B cell (primary cell): ENCODE data around the gene ZMYM4. TPM values are rescaled to one million over a fixed set of nuclear protein-coding genes. Genes with fewer than 3 reads are reported as not detected.

Experiments used
- ATAC-seq: fragments of 200-7000 bp; cut with Tn5 transposase; one replicate; pipeline ENCODE4 v1.10.0; 2021; ENCODE audit warnings: low read depth, mild to moderate bottlenecking, moderate number of reproducible peaks, moderate library complexity
- CTCF ChIA-PET: fragments of 350-600 bp; sonication (Branson Sonifier 250); formaldehyde crosslinking; loops from one replicate; lab custom pipeline; 2021; ENCODE audit warnings: antibody characterized with exemption, inconsistent platforms; lab: Charles Lee
- POLR2A ChIA-PET: fragments of 350-600 bp; sonication (Branson Sonifier 250); formaldehyde crosslinking; loops from one replicate; lab custom pipeline; 2021; ENCODE audit warnings: antibody characterized with exemption; lab: Charles Lee
- DNase-seq: peaks from one replicate; pipeline ENCODE4 v3.0.0; 2013
- H2AFZ ChIP-seq: 2 replicates; pipeline ENCODE4 v1.6.1; 2012; ENCODE audit warnings: mild to moderate bottlenecking, low read depth, low read length; ENCODE audit not compliant: insufficient read depth, poor library complexity, severe bottlenecking
- H3K27ac ChIP-seq, 2 donors: 1 replicate in 1 of 2; 2 replicates in 1 of 2; pipeline ENCODE4 v1.5.1; 2012 to 2013; ENCODE audit warnings: low read length in 2 of 2, mild to moderate bottlenecking in 2 of 2, moderate library complexity in 1 of 2
- H3K27me3 ChIP-seq, 4 experiments: fragments of 200-600 bp in 1 of 4; sonication (generic) in 1 of 4; replicated peaks in 1 of 4; 1 replicate in 2 of 4; 2 replicates in 2 of 4; pipeline versions ENCODE4 v1.6.1 to v1.7.0; 2013 to 2016; ENCODE audit warnings: low read length in 3 of 4, mild to moderate bottlenecking in 2 of 4, mixed read lengths in 1 of 4, moderate library complexity in 1 of 4; ENCODE audit not compliant: insufficient read depth in 4 of 4, control insufficient read depth in 3 of 4; ENCODE audit errors: control extremely low read depth in 1 of 4
- H3K36me3 ChIP-seq, 2 experiments: replicated peaks in 1 of 2; 1 replicate in 1 of 2; 2 replicates in 1 of 2; pipeline versions ENCODE4 v1.6.1 to v1.7.1; 2013; ENCODE audit warnings: low read length in 1 of 2; ENCODE audit not compliant: insufficient read depth in 2 of 2, control insufficient read depth in 1 of 2; ENCODE audit errors: control extremely low read depth in 1 of 2, extremely low read depth in 1 of 2
- H3K4me1 ChIP-seq, 2 donors: fragments of 200-600 bp in 1 of 2; sonication (generic) in 1 of 2; 1 replicate in 1 of 2; 2 replicates in 1 of 2; pipeline versions ENCODE4 v1.5.1 to v1.6.1; 2013 to 2017; ENCODE audit warnings: low read length in 2 of 2; ENCODE audit not compliant: control insufficient read depth in 2 of 2, insufficient read depth in 2 of 2
- H3K4me2 ChIP-seq: replicated peaks from 2 replicates; pipeline ENCODE3; 2012; ENCODE audit warnings: mild to moderate bottlenecking, low read depth, low read length; ENCODE audit not compliant: poor library complexity, severe bottlenecking
- H3K4me3 ChIP-seq, 5 experiments: fragments of 200-600 bp in 1 of 5; sonication (generic) in 1 of 5; 1 replicate in 3 of 5; 2 replicates in 2 of 5; pipeline versions ENCODE4 v1.5.1 to v1.7.0; 2011 to 2016; ENCODE audit warnings: low read length in 4 of 5, mild to moderate bottlenecking in 4 of 5, low read depth in 2 of 5, control low read depth in 1 of 5, moderate library complexity in 1 of 5; ENCODE audit not compliant: insufficient read depth in 1 of 5; ENCODE audit errors: control extremely low read depth in 1 of 5, extremely low read depth in 1 of 5
- H3K79me2 ChIP-seq: fragments of 200-600 bp; sonication (generic); one replicate; pipeline ENCODE4 v1.6.0; 2016; ENCODE audit warnings: low read length; ENCODE audit not compliant: control insufficient read depth, insufficient read depth
- H3K9ac ChIP-seq: fragments of 200-600 bp; sonication (generic); 2 replicates; pipeline ENCODE4 v1.6.1; 2017; ENCODE audit warnings: mild to moderate bottlenecking, low read length, moderate library complexity
- H3K9me3 ChIP-seq, 3 donors: one replicate each; pipeline versions ENCODE4 v1.6.1 to v1.7.1; 2013; ENCODE audit warnings: low read length in 2 of 3; ENCODE audit not compliant: control insufficient read depth in 2 of 3, insufficient read depth in 1 of 3; ENCODE audit errors: control extremely low read depth in 1 of 3
- H4K20me1 ChIP-seq: 2 replicates; pipeline ENCODE4 v1.6.0; 2012; ENCODE audit warnings: mild to moderate bottlenecking, low read length; ENCODE audit not compliant: insufficient read depth, control insufficient read depth, poor library complexity, severe bottlenecking
- H3K27ac Mint-ChIP-seq: one replicate; pipeline ENCODE4 v1.8.0; 2021; ENCODE audit warnings: mixed read lengths
- H3K27me3 Mint-ChIP-seq: one replicate; pipeline ENCODE4 v1.8.0; 2021; ENCODE audit warnings: mixed read lengths
- H3K4me1 Mint-ChIP-seq: one replicate; pipeline ENCODE4 v1.8.0; 2021; ENCODE audit warnings: mixed read lengths
- H3K4me3 Mint-ChIP-seq: one replicate; pipeline ENCODE4 v1.8.0; 2021; ENCODE audit warnings: mixed read lengths
- H3K9me3 Mint-ChIP-seq: one replicate; pipeline ENCODE4 v1.8.0; 2022; ENCODE audit warnings: mixed read lengths; ENCODE audit not compliant: insufficient read depth
- CTCF ChIP-seq: fragments of 200-600 bp; IDR thresholded peaks from one replicate; pipeline ENCODE4 v1.8.0; 2022; ENCODE audit warnings: antibody characterized with exemption, mild to moderate bottlenecking
- EZH2 ChIP-seq: IDR thresholded peaks from 2 replicates; pipeline ENCODE4 v1.6.1; 2012; ENCODE audit warnings: borderline replicate concordance, low read depth, mild to moderate bottlenecking, moderate library complexity, low read length; ENCODE audit not compliant: insufficient read depth, poor library complexity, severe bottlenecking
- WGBS: methylation state at CpG from one replicate; pipeline ENCODE4 v1.1.5; 2013; ENCODE audit warnings: missing lambda C conversion rate; ENCODE audit not compliant: insufficient coverage; 5-methylcytosine and 5-hydroxymethylcytosine counted together
- intact Hi-C: fragments of 100-400 bp; cut with micrococcal nuclease; formaldehyde crosslinking; loops from one replicate; pipeline ENCODE4 v1.10.0; 2022
- polyA plus RNA-seq: library from polyadenylated mRNA; depleted of rRNA; stranded (reverse); fragments of >200 nt; gene quantifications from 2 replicates; pipeline ENCODE4 v1.2.3, GENCODE V29; 2012
- total RNA-seq, 2 donors: library from RNA; stranded (reverse); fragments of 120-200 nt in 1 of 2; gene quantifications; 1 replicate in 1 of 2; 2 replicates in 1 of 2; pipeline versions ENCODE4 v1.2.3 to v1.2.4, GENCODE V29; 2013 to 2022

Gene ZMYM4
- total and polyA plus RNA-seq, 2 donors (not counting 1 experiment from before 2014, with no cell fraction given), result 7.2 to 45.2 TPM

- ChIA-PET CTCF (interaction anchor here (0.6 to 3.0 kb wide), 2 partner anchors 9 to 279 kb away, joined by 4 to 12 read pairs; no protein-coding TSS in a partner anchor), POLR2A (no interaction called here)
- ATAC-seq (no peak), DNase-seq (no peak)
- Mint-ChIP-seq H3K4me3 (no peak overlapping the region), H3K27ac (no peak overlapping the region), H3K27me3 (no peaks in the 10 kb centered on the region), H3K4me1 (no peaks in the 10 kb centered on the region), H3K9me3 (no peaks in the 10 kb centered on the region)
- TF ChIP-seq EZH2 (no peak), CTCF (no peak)
- no peaks in the 10 kb centered on the region for H3K4me1 ChIP-seq
- no peaks in the 10 kb centered on the region for H4K20me1 ChIP-seq
- peaks cover 7 to 90% of the 10 kb centered on the region in 2 experiments for H3K36me3 ChIP-seq
- no peaks in the 10 kb centered on the region for H3K9me3 ChIP-seq
- intact Hi-C loops, result no loop called here
- H3K4me3 ChIP-seq, result no peak overlapping the region
- H3K4me2 ChIP-seq, result no peak overlapping the region
- no peak overlapping the region for H3K9ac ChIP-seq
- no peaks in the 10 kb centered on the region for H3K79me2 ChIP-seq
- H3K27ac ChIP-seq, result no peak overlapping the region
- WGBS, result 82% methylated on average over 3 of the region's 5 CpGs
- no peaks in the 10 kb centered on the region for H3K27me3 ChIP-seq
- H2AFZ ChIP-seq, result no peak overlapping the region
Observed at GRCh38 chr1:35443768-35444518, 175.4 kb downstream of the ZMYM4 start.

GRCh38 chr1:35444519-35444774 is 175.9 kb downstream of the ZMYM4 start:
- no peaks in the 10 kb centered on the region for H3K27me3 ChIP-seq
- DNase-seq (no peak), ATAC-seq (no peak)
- CTCF ChIA-PET, result interaction anchor here (0.6 to 3.0 kb wide), 2 partner anchors 9 to 280 kb away, joined by 4 to 12 read pairs; no protein-coding TSS in a partner anchor
- peaks cover 7 to 90% of the 10 kb centered on the region in 2 experiments for H3K36me3 ChIP-seq
- no peaks in the 10 kb centered on the region for H4K20me1 ChIP-seq
- Mint-ChIP-seq H3K4me3 (no peak overlapping the region), H3K9me3 (no peaks in the 10 kb centered on the region), H3K4me1 (no peaks in the 10 kb centered on the region), H3K27me3 (no peaks in the 10 kb centered on the region), H3K27ac (no peak overlapping the region)
- POLR2A ChIA-PET, result no interaction called here
- no peak overlapping the region for H2AFZ ChIP-seq
- no peak overlapping the region for H3K4me3 ChIP-seq
- TF ChIP-seq CTCF (no peak), EZH2 (no peak)
- no peaks in the 10 kb centered on the region for H3K9me3 ChIP-seq
- intact Hi-C loops, result no loop called here
- no peaks in the 10 kb centered on the region for H3K79me2 ChIP-seq
- no peak overlapping the region for H3K27ac ChIP-seq
- no peak overlapping the region for H3K9ac ChIP-seq
- no peaks in the 10 kb centered on the region for H3K4me1 ChIP-seq
- no peak overlapping the region for H3K4me2 ChIP-seq
